Vagina (tissue), 2 donors: Measurements from ENCODE around the gene GRIK2. TPM values are rescaled to one million over a fixed set of nuclear protein-coding genes. Genes with fewer than 3 reads are reported as not detected.

Experiments
- DNase-seq, 2 donors: peaks; one replicate each; pipeline ENCODE4 v3.0.0-alpha.2; 2017; ENCODE audit errors: extremely low spot score in 2 of 2
- H3K27ac ChIP-seq: fragments of 200-600 bp; sonication (generic); one replicate; pipeline ENCODE4 v1.5.1; 2019
- H3K27me3 ChIP-seq: fragments of 200-600 bp; sonication (generic); one replicate; pipeline ENCODE4 v1.5.1; 2019
- H3K36me3 ChIP-seq, 2 donors: fragments of 200-600 bp; sonication (generic); one replicate each; pipeline ENCODE4 v1.5.1; 2017 to 2019
- H3K4me1 ChIP-seq: fragments of 200-600 bp; sonication (generic); one replicate; pipeline ENCODE4 v1.5.1; 2019
- H3K4me3 ChIP-seq, 2 donors: fragments of 200-600 bp; sonication (generic); 1 replicate in 1 of 2; 2 replicates in 1 of 2; pipeline ENCODE4 v1.5.1; 2016 to 2019
- H3K9me3 ChIP-seq: fragments of 200-600 bp; sonication (generic); one replicate; pipeline ENCODE4 v1.5.1; 2019
- POLR2A ChIP-seq, 2 donors: fragments of 450-650 bp; IDR thresholded peaks; one replicate each; pipeline ENCODE4 v1.6.1; 2017; ENCODE audit warnings: antibody characterized with exemption in 2 of 2, mild to moderate bottlenecking in 2 of 2, moderate library complexity in 2 of 2
- POLR2AphosphoS5 ChIP-seq, 2 donors: sonication (generic); formaldehyde crosslinking; IDR thresholded peaks; one replicate each; pipeline ENCODE4 v1.9.0; 2017; ENCODE audit warnings: antibody characterized with exemption in 2 of 2, mild to moderate bottlenecking in 2 of 2, low read depth in 1 of 2; ENCODE audit not compliant: insufficient read depth in 1 of 2
- intact Hi-C: fragments of 100-400 bp; cut with DNase I; formaldehyde crosslinking; loops from one replicate; pipeline ENCODE4 v1.15.1; 2023
- total RNA-seq: library from RNA; depleted of rRNA; stranded (reverse); fragments of >200 nt; gene quantifications from one replicate; pipeline ENCODE4 v1.2.3, GENCODE V29; 2016
- TF ChIP-seq, protein P1 (sequence below), 3 experiments: fragments of 450-650 bp in 2 of 3; fragments of 200-600 bp in 1 of 3; sonication (generic) in 1 of 3; IDR thresholded peaks; one replicate each; pipeline ENCODE4 v1.5.1; 2017 to 2019; ENCODE audit warnings: antibody characterized with exemption in 3 of 3, mild to moderate bottlenecking in 2 of 3, moderate library complexity in 2 of 3

Gene GRIK2
- total RNA-seq, 1 donor from 2014 or later, result 8.8 TPM

DNA sequence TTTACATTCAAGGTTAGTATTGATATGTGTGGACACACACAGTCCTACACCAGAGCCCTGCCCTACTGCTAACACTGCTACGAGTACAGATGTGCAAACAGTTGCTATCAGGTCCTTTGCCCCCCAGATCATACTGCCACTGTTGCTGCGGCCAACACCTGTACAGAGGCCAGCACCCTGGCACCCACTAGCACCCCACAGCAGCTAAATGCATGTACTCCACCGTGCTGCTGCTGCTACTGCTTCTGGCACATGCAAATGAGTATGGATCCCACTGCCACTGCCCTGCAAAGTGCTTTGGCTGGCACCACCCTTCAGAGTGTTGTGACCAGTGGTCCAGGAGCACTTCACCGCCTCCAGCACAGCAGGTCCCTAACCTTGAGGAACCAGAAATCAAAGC is 621.9 kb downstream of the GRIK2 start:
- Histone ChIP-seq H3K4me3 (no peak overlapping the region), H3K36me3 (no peaks in the 10 kb centered on the region), H3K9me3 (no peaks in the 10 kb centered on the region), H3K27ac (no peak overlapping the region), H3K4me1 (no peaks in the 10 kb centered on the region), H3K27me3 (no peaks in the 10 kb centered on the region)
- intact Hi-C loops, result no loop called here
- TF ChIP-seq, protein P1, sequence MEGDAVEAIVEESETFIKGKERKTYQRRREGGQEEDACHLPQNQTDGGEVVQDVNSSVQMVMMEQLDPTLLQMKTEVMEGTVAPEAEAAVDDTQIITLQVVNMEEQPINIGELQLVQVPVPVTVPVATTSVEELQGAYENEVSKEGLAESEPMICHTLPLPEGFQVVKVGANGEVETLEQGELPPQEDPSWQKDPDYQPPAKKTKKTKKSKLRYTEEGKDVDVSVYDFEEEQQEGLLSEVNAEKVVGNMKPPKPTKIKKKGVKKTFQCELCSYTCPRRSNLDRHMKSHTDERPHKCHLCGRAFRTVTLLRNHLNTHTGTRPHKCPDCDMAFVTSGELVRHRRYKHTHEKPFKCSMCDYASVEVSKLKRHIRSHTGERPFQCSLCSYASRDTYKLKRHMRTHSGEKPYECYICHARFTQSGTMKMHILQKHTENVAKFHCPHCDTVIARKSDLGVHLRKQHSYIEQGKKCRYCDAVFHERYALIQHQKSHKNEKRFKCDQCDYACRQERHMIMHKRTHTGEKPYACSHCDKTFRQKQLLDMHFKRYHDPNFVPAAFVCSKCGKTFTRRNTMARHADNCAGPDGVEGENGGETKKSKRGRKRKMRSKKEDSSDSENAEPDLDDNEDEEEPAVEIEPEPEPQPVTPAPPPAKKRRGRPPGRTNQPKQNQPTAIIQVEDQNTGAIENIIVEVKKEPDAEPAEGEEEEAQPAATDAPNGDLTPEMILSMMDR (IDR thresholded peaks at IDR 0.05), result no peak
- no peak for TF ChIP-seq POLR2A (IDR thresholded peaks at IDR 0.05)
- TF ChIP-seq POLR2AphosphoS5 (IDR thresholded peaks at IDR 0.05; ENCODE audit: insufficient read depth in 1 of 2, low read depth in 1 of 2), result no peak
- DNase-seq, result no peak

DNA sequence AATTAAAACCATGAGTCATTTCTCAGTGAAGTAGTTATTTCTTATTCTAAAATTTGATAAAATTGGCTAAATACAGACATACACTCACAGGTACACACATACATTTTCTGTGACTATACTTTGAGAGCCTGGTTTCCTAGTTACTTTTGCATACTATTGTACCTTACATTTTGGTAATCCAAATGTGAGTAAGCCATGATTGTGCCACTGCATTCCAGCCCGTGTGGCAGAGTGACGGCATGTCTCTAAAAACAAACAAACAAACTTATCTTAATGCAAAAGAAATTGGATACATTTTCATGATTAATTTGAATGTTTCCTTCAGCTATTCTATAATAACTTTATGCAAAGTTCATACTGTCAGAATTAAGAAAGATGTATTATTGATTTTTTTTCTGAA is 628.8 kb downstream of the GRIK2 start:
- no peaks in the 10 kb centered on the region for H3K27me3 ChIP-seq
- H3K36me3 ChIP-seq, result no peaks in the 10 kb centered on the region
- H3K4me3 ChIP-seq, result no peak overlapping the region
- intact Hi-C loops, result no loop called here
- TF ChIP-seq POLR2A (IDR thresholded peaks at IDR 0.05), result no peak
- no peak for TF ChIP-seq POLR2AphosphoS5 (IDR thresholded peaks at IDR 0.05; ENCODE audit: insufficient read depth in 1 of 2, low read depth in 1 of 2)
- TF ChIP-seq, protein P1 (IDR thresholded peaks at IDR 0.05), result no peak
- no peak overlapping the region for H3K27ac ChIP-seq
- no peaks in the 10 kb centered on the region for H3K9me3 ChIP-seq
- no peak for DNase-seq
- no peaks in the 10 kb centered on the region for H3K4me1 ChIP-seq

DNA sequence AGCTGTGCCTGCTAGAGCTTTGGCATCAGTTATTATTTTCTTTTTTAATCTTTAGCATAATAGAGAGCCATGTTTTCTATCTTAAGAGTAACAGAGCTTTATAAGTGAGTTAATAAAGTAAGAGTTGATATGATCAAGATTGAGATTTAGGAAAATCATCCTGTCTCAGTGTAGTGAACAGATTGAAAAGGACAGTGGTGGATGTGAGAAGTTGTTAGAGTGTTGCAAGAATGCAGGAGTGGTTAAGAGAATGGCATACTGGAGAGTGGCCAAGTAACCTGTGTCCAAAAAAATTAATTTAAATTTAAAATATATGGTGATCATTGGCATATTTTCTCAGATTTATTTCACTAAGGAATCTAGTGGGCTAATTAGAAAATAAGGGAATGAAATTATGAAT is 629.3 kb downstream of the GRIK2 start:
- no peaks in the 10 kb centered on the region for H3K9me3 ChIP-seq
- no peaks in the 10 kb centered on the region for H3K4me1 ChIP-seq
- no peak overlapping the region for H3K4me3 ChIP-seq
- DNase-seq, result no peak
- no peak for TF ChIP-seq POLR2AphosphoS5 (IDR thresholded peaks at IDR 0.05; ENCODE audit: insufficient read depth in 1 of 2, low read depth in 1 of 2)
- no peak for TF ChIP-seq POLR2A (IDR thresholded peaks at IDR 0.05)
- TF ChIP-seq, protein P1 (IDR thresholded peaks at IDR 0.05), result no peak
- intact Hi-C loops, result no loop called here
- H3K36me3 ChIP-seq, result no peaks in the 10 kb centered on the region
- no peak overlapping the region for H3K27ac ChIP-seq
- no peaks in the 10 kb centered on the region for H3K27me3 ChIP-seq

DNA sequence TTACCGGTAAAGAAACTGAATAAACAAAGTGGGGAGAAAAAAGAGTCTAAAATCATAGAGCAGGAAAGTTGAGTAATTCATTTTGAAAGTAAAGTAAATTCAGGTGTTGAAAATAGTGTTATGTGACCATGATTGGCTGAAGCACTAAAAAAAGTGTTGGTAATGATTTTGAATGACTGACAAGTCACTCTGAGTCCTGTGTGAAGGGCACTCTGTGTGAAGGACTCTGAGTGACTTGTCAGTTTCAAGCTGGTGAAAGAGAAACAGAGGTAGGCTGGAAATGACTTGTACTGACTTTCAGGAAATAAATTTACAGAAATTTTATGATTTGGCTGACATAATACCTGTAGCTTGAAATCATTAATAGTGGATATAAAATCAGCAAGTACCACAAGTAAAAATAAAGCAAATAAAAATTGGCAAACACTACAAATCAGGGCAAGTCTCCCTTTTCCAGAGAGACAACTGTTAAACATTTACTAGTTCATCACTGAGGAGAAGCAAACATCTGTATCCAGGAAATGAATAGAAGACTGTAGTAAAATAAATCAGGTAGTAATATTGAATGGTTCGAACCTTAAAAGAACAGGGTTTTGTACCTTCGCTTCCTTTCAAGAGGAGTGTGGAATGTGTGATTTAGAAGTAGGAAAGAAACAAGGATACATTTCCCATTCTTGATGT is 630.6 kb downstream of the GRIK2 start:
- DNase-seq, result no peak
- Histone ChIP-seq H3K4me1 (no peaks in the 10 kb centered on the region), H3K9me3 (no peaks in the 10 kb centered on the region), H3K36me3 (no peaks in the 10 kb centered on the region), H3K27me3 (no peaks in the 10 kb centered on the region), H3K27ac (no peak overlapping the region), H3K4me3 (no peak overlapping the region)
- intact Hi-C loops, result no loop called here
- TF ChIP-seq, protein P1 (IDR thresholded peaks at IDR 0.05), result no peak
- no peak for TF ChIP-seq POLR2AphosphoS5 (IDR thresholded peaks at IDR 0.05; ENCODE audit: insufficient read depth in 1 of 2, low read depth in 1 of 2)
- no peak for TF ChIP-seq POLR2A (IDR thresholded peaks at IDR 0.05)

DNA sequence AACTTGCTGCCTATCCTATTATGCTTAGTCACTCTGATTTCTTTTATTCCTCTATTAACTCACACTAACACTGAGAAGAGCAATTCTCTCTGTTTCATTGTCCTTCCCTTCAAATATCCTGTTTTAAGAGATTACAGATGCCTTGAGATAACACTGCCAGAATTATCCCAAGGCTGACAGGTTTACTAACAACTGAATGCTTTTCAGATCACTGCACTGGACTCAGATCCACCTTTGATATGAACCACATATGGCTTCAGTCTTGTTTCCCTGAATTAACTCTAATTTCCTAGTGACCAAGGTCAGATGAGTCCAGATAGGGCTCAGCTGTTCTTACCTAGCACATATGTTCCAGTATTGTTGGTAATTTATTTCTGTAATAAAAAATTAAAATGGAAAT is 633.1 kb downstream of the GRIK2 start:
- Histone ChIP-seq H3K4me1 (no peaks in the 10 kb centered on the region), H3K9me3 (no peaks in the 10 kb centered on the region), H3K27ac (no peak overlapping the region), H3K36me3 (no peaks in the 10 kb centered on the region), H3K27me3 (no peaks in the 10 kb centered on the region), H3K4me3 (no peak overlapping the region)
- TF ChIP-seq, protein P1 (IDR thresholded peaks at IDR 0.05), result no peak
- TF ChIP-seq POLR2AphosphoS5 (IDR thresholded peaks at IDR 0.05; ENCODE audit: insufficient read depth in 1 of 2, low read depth in 1 of 2) (no peak), POLR2A (IDR thresholded peaks at IDR 0.05) (no peak)
- intact Hi-C loops, result no loop called here
- no peak for DNase-seq
